GM18867 (cell line): Measurements from ENCODE around the gene HS3ST2.
"Not testable (repeated sequence)": the region's sequence is repeated elsewhere in the genome, so short reads cannot be mapped to it uniquely, and the experiment has no call there.

ENCODE experiments used
- ATAC-seq: cut with Tn5 transposase; IDR thresholded peaks from one replicate; pipeline ENCODE4 v1.9.1; 2021; ENCODE audit warnings: mild to moderate bottlenecking, moderate library complexity; ENCODE audit not compliant: unreplicated experiment

Gene HS3ST2

GRCh38 chr16:22874394-22874793 lies 60.4 kb downstream of the HS3ST2 start:
- no peak for ATAC-seq

- no peak for ATAC-seq
These were observed 65.0 kb downstream of the HS3ST2 start for GRCh38 chr16:22878955-22879354.

- ATAC-seq: no peak
These were observed 65.5 kb downstream of the HS3ST2 start for GRCh38 chr16:22879466-22879865.

GRCh38 chr16:22882981-22883380 lies 69.0 kb downstream of the HS3ST2 start:
- ATAC-seq: no peak

GRCh38 chr16:22885951-22886350 lies 72.0 kb downstream of the HS3ST2 start:
- no peak for ATAC-seq

GRCh38 chr16:22886927-22887326 lies 73.0 kb downstream of the HS3ST2 start:
- ATAC-seq: no peak

- no peak for ATAC-seq
These were observed 73.5 kb downstream of the HS3ST2 start for GRCh38 chr16:22887445-22887844.

GRCh38 chr16:22888791-22889190 lies 74.8 kb downstream of the HS3ST2 start:
- no peak for ATAC-seq

- ATAC-seq: no peak
These were observed 77.0 kb downstream of the HS3ST2 start for GRCh38 chr16:22890976-22891375.

- no peak for ATAC-seq
These were observed 83.2 kb downstream of the HS3ST2 start for GRCh38 chr16:22897184-22897583.

- ATAC-seq: no peak
These were observed 84.2 kb downstream of the HS3ST2 start for GRCh38 chr16:22898131-22898530.

- ATAC-seq: no peak
These were observed 84.9 kb downstream of the HS3ST2 start for GRCh38 chr16:22898874-22899348.

- not testable (repeated sequence) for ATAC-seq
These were observed 85.6 kb downstream of the HS3ST2 start for GRCh38 chr16:22899567-22899966.

- no peak for ATAC-seq
These were observed 86.9 kb downstream of the HS3ST2 start for GRCh38 chr16:22900863-22901262.

- ATAC-seq: no peak
These were observed 87.6 kb downstream of the HS3ST2 start for GRCh38 chr16:22901563-22901962.

- ATAC-seq: no peak
These were observed 89.8 kb downstream of the HS3ST2 start for GRCh38 chr16:22903716-22904115.

GRCh38 chr16:22912654-22913053 lies 98.7 kb downstream of the HS3ST2 start:
- ATAC-seq: no peak

- no peak for ATAC-seq
These were observed 101.0 kb downstream of the HS3ST2 start for GRCh38 chr16:22915003-22915402.

GRCh38 chr16:22923491-22923890 lies 109.5 kb downstream of the HS3ST2 start:
- ATAC-seq: no peak

GRCh38 chr16:22924492-22924891 lies 110.5 kb downstream of the HS3ST2 start:
- no peak for ATAC-seq

GRCh38 chr16:22926105-22926751 lies 112.3 kb downstream of the HS3ST2 start:
- ATAC-seq: no peak

- no peak for ATAC-seq
These were observed 113.3 kb downstream of the HS3ST2 start for GRCh38 chr16:22927306-22927705.

GRCh38 chr16:22928882-22929435 lies 115.0 kb downstream of the HS3ST2 start:
- no peak for ATAC-seq
